Stimulated activated CD8-positive, alpha-beta memory T cell treated with anti-CD3 and anti-CD28 coated beads, Interleukin-2, amount 100 ng/mL, for 1 hour (primary cell): ENCODE results near the gene HPX.
A peak's percentile ranks its signal among the peaks of the same experiment; 100 is the strongest.

Experiments used
- DNase-seq, 2 donors: peaks; one replicate each; pipeline ENCODE4 v3.0.0-alpha.2; 2020; ENCODE audit warnings: low read depth in 2 of 2

HPX gene

GRCh38 chr11:6440906-6441358, at the start of gene HPX:
Gene HPX, minus strand, starts transcription at chr11:6440987. Its CDS starts 24 bp downstream, at chr11:6440963.
- DNase-seq: no peak

GRCh38 chr11:6489306-6489705, 48.5 kb upstream of the HPX start:
- no peak for DNase-seq

- no peak for DNase-seq
Measured at GRCh38 chr11:6488821-6489220, 48.0 kb upstream of the HPX start.

GRCh38 chr11:6488342-6488741, 47.6 kb upstream of the HPX start:
- no peak for DNase-seq

- DNase-seq: no peak
Measured at GRCh38 chr11:6486938-6487337, 46.2 kb upstream of the HPX start.

- DNase-seq: no peak
Measured at GRCh38 chr11:6486256-6486655, 45.5 kb upstream of the HPX start.

GRCh38 chr11:6485661-6486060, 44.9 kb upstream of the HPX start:
- no peak for DNase-seq

GRCh38 chr11:6483015-6483414, 42.2 kb upstream of the HPX start:
- no peak for DNase-seq

GRCh38 chr11:6482441-6482840, 41.7 kb upstream of the HPX start:
- DNase-seq: no peak

GRCh38 chr11:6481924-6482275, 41.1 kb upstream of the HPX start:
- no peak for DNase-seq

- peak; percentile 90 to 92 for DNase-seq
Measured at GRCh38 chr11:6481012-6481923, 40.5 kb upstream of the HPX start, which contains the start of the genes ARFIP2 and TIMM10B. Gene ARFIP2, minus strand, starts transcription at chr11:6481331. Its CDS starts 910 bp downstream, at chr11:6480421. Gene TIMM10B, plus strand, starts transcription at chr11:6481501. Its CDS starts 16 bp downstream, at chr11:6481517.

- no peak for DNase-seq
Measured at GRCh38 chr11:6480299-6480914, 39.6 kb upstream of the HPX start.

- DNase-seq: no peak
Measured at GRCh38 chr11:6476571-6476970, 35.8 kb upstream of the HPX start.

- no peak for DNase-seq
Measured at GRCh38 chr11:6475936-6476335, 35.1 kb upstream of the HPX start.

- no peak for DNase-seq
Measured at GRCh38 chr11:6474806-6475500, 34.2 kb upstream of the HPX start.

GRCh38 chr11:6474413-6474792, 33.6 kb upstream of the HPX start:
- DNase-seq: no peak

GRCh38 chr11:6473451-6474412, 32.9 kb upstream of the HPX start, which contains the start of gene TRIM3:
Gene TRIM3, minus strand, starts transcription at chr11:6473941. Its CDS starts 8,246 bp downstream, at chr11:6465695.
- DNase-seq: peak; percentile 62 to 65

GRCh38 chr11:6472934-6473333, 32.1 kb upstream of the HPX start:
- DNase-seq: no peak

GRCh38 chr11:6469599-6469998, 28.8 kb upstream of the HPX start:
- DNase-seq: no peak

- DNase-seq: no peak
Measured at GRCh38 chr11:6468712-6469495, 28.1 kb upstream of the HPX start.
